Rectal smooth muscle tissue (tissue), 1 donor: ENCODE results near the gene OR6Q1.
"Not testable (repeated sequence)": the region's sequence is repeated elsewhere in the genome, so short reads cannot be mapped to it uniquely, and the experiment has no call there.

ENCODE experiments used
- H3K27ac ChIP-seq: one replicate; pipeline ENCODE4 v1.7.0; 2013; ENCODE audit warnings: low read depth, low read length, inconsistent platforms
- H3K27me3 ChIP-seq: one replicate; pipeline ENCODE4 v1.7.0; 2013; ENCODE audit warnings: low read length; ENCODE audit not compliant: control insufficient read depth, insufficient read depth
- H3K36me3 ChIP-seq: one replicate; pipeline ENCODE4 v1.7.0; 2013; ENCODE audit warnings: low read length; ENCODE audit not compliant: control insufficient read depth, insufficient read depth
- H3K4me1 ChIP-seq: one replicate; pipeline ENCODE4 v1.7.0; 2013; ENCODE audit warnings: low read length; ENCODE audit not compliant: control insufficient read depth, insufficient read depth
- H3K4me3 ChIP-seq: one replicate; pipeline ENCODE4 v1.7.0; 2013; ENCODE audit warnings: low read length
- H3K9ac ChIP-seq: one replicate; pipeline ENCODE4 v1.7.0; 2013; ENCODE audit warnings: low read length

The OR6Q1 gene

GRCh38 chr11:58030653-58031052 lies at the start of gene OR6Q1:
Gene OR6Q1 (plus strand): TSS chr11:58030953. CDS start chr11:58030953, 0 bp downstream.
- no peak within 1 kb of the TSS for H3K27ac ChIP-seq
- H3K27me3 ChIP-seq: no peaks in the 10 kb centered on the region
- H3K9ac ChIP-seq: no peak within 1 kb of the TSS
- no peaks in the 10 kb centered on the region for H3K4me1 ChIP-seq
- no peaks in the 10 kb centered on the region for H3K36me3 ChIP-seq
- H3K4me3 ChIP-seq: no peak within 1 kb of the TSS

GRCh38 chr11:57981536-57981935 lies 49.2 kb upstream of the OR6Q1 start:
- Histone ChIP-seq H3K36me3 (no peaks in the 10 kb centered on the region), H3K27ac (no peak overlapping the region), H3K4me3 (no peak overlapping the region), H3K4me1 (no peaks in the 10 kb centered on the region), H3K9ac (no peak overlapping the region), H3K27me3 (no peaks in the 10 kb centered on the region)

- Histone ChIP-seq H3K9ac (no peak overlapping the region), H3K27ac (no peak overlapping the region), H3K4me3 (no peak overlapping the region), H3K27me3 (no peaks in the 10 kb centered on the region), H3K36me3 (no peaks in the 10 kb centered on the region), H3K4me1 (no peaks in the 10 kb centered on the region)
Measured at GRCh38 chr11:57982776-57983175, 48.0 kb upstream of the OR6Q1 start.

GRCh38 chr11:57983191-57983590 lies 47.6 kb upstream of the OR6Q1 start:
- Histone ChIP-seq H3K4me1 (no peaks in the 10 kb centered on the region), H3K9ac (no peak overlapping the region), H3K4me3 (no peak overlapping the region), H3K36me3 (no peaks in the 10 kb centered on the region), H3K27me3 (no peaks in the 10 kb centered on the region), H3K27ac (no peak overlapping the region)

- not testable (repeated sequence) for H3K27me3 ChIP-seq, H3K36me3 ChIP-seq, H3K4me3 ChIP-seq, H3K27ac ChIP-seq, H3K9ac ChIP-seq, H3K4me1 ChIP-seq
Measured at GRCh38 chr11:57999523-57999922, 31.2 kb upstream of the OR6Q1 start.

GRCh38 chr11:58000021-58000420 lies 30.7 kb upstream of the OR6Q1 start:
- not testable (repeated sequence) for H3K4me3 ChIP-seq, H3K4me1 ChIP-seq, H3K27me3 ChIP-seq, H3K36me3 ChIP-seq, H3K27ac ChIP-seq, H3K9ac ChIP-seq

- Histone ChIP-seq H3K36me3 (no peaks in the 10 kb centered on the region), H3K27me3 (no peaks in the 10 kb centered on the region), H3K9ac (no peak overlapping the region), H3K27ac (no peak overlapping the region), H3K4me3 (no peak overlapping the region), H3K4me1 (no peaks in the 10 kb centered on the region)
Measured at GRCh38 chr11:58000699-58001098, 30.1 kb upstream of the OR6Q1 start.

- Histone ChIP-seq H3K36me3 (no peaks in the 10 kb centered on the region), H3K9ac (no peak overlapping the region), H3K27me3 (no peaks in the 10 kb centered on the region), H3K4me1 (no peaks in the 10 kb centered on the region), H3K27ac (no peak overlapping the region), H3K4me3 (no peak overlapping the region)
Measured at GRCh38 chr11:58003036-58003435, 27.7 kb upstream of the OR6Q1 start.

- H3K4me1 ChIP-seq: no peaks in the 10 kb centered on the region
- H3K27ac ChIP-seq: no peak overlapping the region
- H3K4me3 ChIP-seq: no peak overlapping the region
- no peak overlapping the region for H3K9ac ChIP-seq
- H3K27me3 ChIP-seq: no peaks in the 10 kb centered on the region
- H3K36me3 ChIP-seq: no peaks in the 10 kb centered on the region
Measured at GRCh38 chr11:58003591-58003990, 27.2 kb upstream of the OR6Q1 start.

- H3K4me3 ChIP-seq: no peak overlapping the region
- H3K27ac ChIP-seq: no peak overlapping the region
- H3K27me3 ChIP-seq: no peaks in the 10 kb centered on the region
- no peaks in the 10 kb centered on the region for H3K36me3 ChIP-seq
- H3K4me1 ChIP-seq: no peaks in the 10 kb centered on the region
- H3K9ac ChIP-seq: no peak overlapping the region
Measured at GRCh38 chr11:58004664-58005063, 26.1 kb upstream of the OR6Q1 start.

GRCh38 chr11:58006940-58007339 lies 23.8 kb upstream of the OR6Q1 start:
- no peaks in the 10 kb centered on the region for H3K27me3 ChIP-seq
- no peak overlapping the region for H3K27ac ChIP-seq
- no peak overlapping the region for H3K9ac ChIP-seq
- no peaks in the 10 kb centered on the region for H3K36me3 ChIP-seq
- H3K4me3 ChIP-seq: no peak overlapping the region
- H3K4me1 ChIP-seq: no peaks in the 10 kb centered on the region

GRCh38 chr11:58011771-58012170 lies 19.0 kb upstream of the OR6Q1 start:
- no peaks in the 10 kb centered on the region for H3K27me3 ChIP-seq
- no peak overlapping the region for H3K27ac ChIP-seq
- no peaks in the 10 kb centered on the region for H3K36me3 ChIP-seq
- no peaks in the 10 kb centered on the region for H3K4me1 ChIP-seq
- no peak overlapping the region for H3K4me3 ChIP-seq
- H3K9ac ChIP-seq: no peak overlapping the region

- Histone ChIP-seq H3K9ac (no peak within 1 kb of the TSS), H3K27ac (no peak within 1 kb of the TSS), H3K4me1 (no peaks in the 10 kb centered on the region), H3K27me3 (no peaks in the 10 kb centered on the region), H3K4me3 (no peak within 1 kb of the TSS), H3K36me3 (no peaks in the 10 kb centered on the region)
Measured at GRCh38 chr11:58023435-58023931, 7.3 kb upstream of the OR6Q1 start, which contains the start of gene OR9Q1. Gene OR9Q1 (plus strand): TSS chr11:58023881. CDS start chr11:58179445, 155,564 bp downstream.
